Testis (tissue), 2 donors: Measurements from ENCODE around the gene NPLOC4.

Experiments
- CTCF ChIP-seq, 3 experiments: fragments of 450-650 bp in 2 of 3; fragments of 200-600 bp in 1 of 3; sonication (generic) in 1 of 3; IDR thresholded peaks; one replicate each; pipeline ENCODE4 v1.5.1; 2016 to 2019; ENCODE audit warnings: antibody characterized with exemption in 3 of 3, mild to moderate bottlenecking in 2 of 3, moderate library complexity in 1 of 3
- POLR2A ChIP-seq: fragments of 450-650 bp; IDR thresholded peaks from one replicate; pipeline ENCODE4 v1.6.1; 2017; ENCODE audit warnings: antibody characterized with exemption, mild to moderate bottlenecking, moderate library complexity

GRCh38 chr17:81556863-81557262 lies 80.0 kb downstream of the NPLOC4 start:
- no peak for TF ChIP-seq CTCF (IDR thresholded peaks at IDR 0.05)
- TF ChIP-seq POLR2A: no peak
